ENCODE results near the gene FASLG.

The FASLG gene

GRCh38 chr1:172642970-172643369, 15.9 kb upstream of the FASLG start:
- Histone ChIP-seq H3K4me2 (ENCODE audit: insufficient read depth, low read length) (peak overlapping the region; percentile 64), H3K9me3 (ENCODE audit: insufficient read depth, low read length, severe bottlenecking) (no peaks in the 10 kb centered on the region), H3K27ac (ENCODE audit: low read length) (peak overlapping the region; percentile 34; the same call in 1 of the 2 replicates), H2AFZ (ENCODE audit: low read depth, low read length) (no peak overlapping the region), H3K27me3 (ENCODE audit: insufficient read depth, low read length, poor library complexity) (no peaks in the 10 kb centered on the region), H3K4me1 (ENCODE audit: insufficient read depth, low read length) (peaks cover 70% of the 10 kb centered on the region), H3K36me3 (ENCODE audit: insufficient read depth, low read length) (no peaks in the 10 kb centered on the region), H3K79me2 (ENCODE audit: insufficient read depth, low read length) (no peaks in the 10 kb centered on the region), H4K20me1 (ENCODE audit: insufficient read depth, low read length) (no peaks in the 10 kb centered on the region), H3K9ac (ENCODE audit: low read depth, low read length) (no peak overlapping the region), H3K4me3 (ENCODE audit: low read depth in 1 of 2, low read length in 2 of 2) (no peak overlapping the region)
- TF ChIP-seq EZH2 (IDR thresholded peaks at IDR 0.05; ENCODE audit: borderline replicate concordance, low read depth, low read length, severe bottlenecking) (no peak), CTCF (IDR thresholded peaks at IDR 0.05; ENCODE audit: borderline replicate concordance, extremely low read depth, low read length, poor library complexity, severe bottlenecking) (no peak)
- no peak for ATAC-seq (ENCODE audit: insufficient read depth, low read depth)
- no peak for DNase-seq

GRCh38 chr1:172646653-172647052, 12.2 kb upstream of the FASLG start:
- ATAC-seq (ENCODE audit: insufficient read depth, low read depth) (no peak), DNase-seq (no peak)
- no peak overlapping the region for H2AFZ ChIP-seq (ENCODE audit: low read depth, low read length)
- H3K27me3 ChIP-seq (ENCODE audit: insufficient read depth, low read length, poor library complexity): no peaks in the 10 kb centered on the region
- H3K9me3 ChIP-seq (ENCODE audit: insufficient read depth, low read length, severe bottlenecking): no peaks in the 10 kb centered on the region
- H3K27ac ChIP-seq (ENCODE audit: low read length): peak overlapping the region; percentile 55; the same call in 1 of the 2 replicates
- H4K20me1 ChIP-seq (ENCODE audit: insufficient read depth, low read length): no peaks in the 10 kb centered on the region
- no peak overlapping the region for H3K9ac ChIP-seq (ENCODE audit: low read depth, low read length)
- H3K4me3 ChIP-seq (ENCODE audit: low read depth in 1 of 2, low read length in 2 of 2): no peak overlapping the region
- no peak for TF ChIP-seq CTCF (IDR thresholded peaks at IDR 0.05; ENCODE audit: borderline replicate concordance, extremely low read depth, low read length, poor library complexity, severe bottlenecking)
- TF ChIP-seq EZH2 (IDR thresholded peaks at IDR 0.05; ENCODE audit: borderline replicate concordance, low read depth, low read length, severe bottlenecking): no peak
- H3K4me2 ChIP-seq (ENCODE audit: insufficient read depth, low read length): peak overlapping the region; percentile 47; the same call in 1 of the 2 replicates
- peaks cover 50% of the 10 kb centered on the region for H3K4me1 ChIP-seq (ENCODE audit: insufficient read depth, low read length)
- no peaks in the 10 kb centered on the region for H3K79me2 ChIP-seq (ENCODE audit: insufficient read depth, low read length)
- H3K36me3 ChIP-seq (ENCODE audit: insufficient read depth, low read length): no peaks in the 10 kb centered on the region

GRCh38 chr1:172647110-172647564, 11.8 kb upstream of the FASLG start:
- peak overlapping the region; percentile 47 for H3K4me2 ChIP-seq (ENCODE audit: insufficient read depth, low read length)
- TF ChIP-seq EZH2 (IDR thresholded peaks at IDR 0.05; ENCODE audit: borderline replicate concordance, low read depth, low read length, severe bottlenecking): no peak
- peak; percentile 46 for TF ChIP-seq CTCF (IDR thresholded peaks at IDR 0.05; ENCODE audit: borderline replicate concordance, extremely low read depth, low read length, poor library complexity, severe bottlenecking)
- ATAC-seq (ENCODE audit: insufficient read depth, low read depth): peak; percentile 80

More at GRCh38 chr1:172647110-172647564, 11.8 kb upstream of the FASLG start:
- Histone ChIP-seq H4K20me1 (ENCODE audit: insufficient read depth, low read length) (no peaks in the 10 kb centered on the region), H3K9me3 (ENCODE audit: insufficient read depth, low read length, severe bottlenecking) (no peaks in the 10 kb centered on the region), H3K27ac (ENCODE audit: low read length) (peak overlapping the region; percentile 55; the same call in 1 of the 2 replicates), H3K4me1 (ENCODE audit: insufficient read depth, low read length) (peaks cover 52% of the 10 kb centered on the region), H3K9ac (ENCODE audit: low read depth, low read length) (no peak overlapping the region), H2AFZ (ENCODE audit: low read depth, low read length) (no peak overlapping the region), H3K27me3 (ENCODE audit: insufficient read depth, low read length, poor library complexity) (no peaks in the 10 kb centered on the region), H3K36me3 (ENCODE audit: insufficient read depth, low read length) (no peaks in the 10 kb centered on the region), H3K79me2 (ENCODE audit: insufficient read depth, low read length) (no peaks in the 10 kb centered on the region), H3K4me3 (ENCODE audit: low read depth in 1 of 2, low read length in 2 of 2) (no peak overlapping the region; a peak in 1 of 4 replicates)
- DNase-seq: peak; percentile 81
